Upper lobe of left lung (tissue), 6 donors: ENCODE data around the gene FBH1. TPM values are rescaled to one million over a fixed set of nuclear protein-coding genes. Genes with fewer than 3 reads are reported as not detected.

Experiments
- ATAC-seq, 2 donors: fragments of 200-7000 bp; cut with Tn5 transposase; one replicate each; pipeline ENCODE4 v1.9.1; 2022; ENCODE audit warnings: mild to moderate bottlenecking in 2 of 2, moderate library complexity in 2 of 2; ENCODE audit not compliant: low FRiP score in 2 of 2
- DNase-seq, 2 donors: peaks; one replicate each; pipeline ENCODE4 v3.0.0-alpha.2; 2019 to 2020
- H3K27ac ChIP-seq, 4 donors: fragments of 200-600 bp; sonication (generic); one replicate each; pipeline ENCODE4 v1.5.1; 2016 to 2019
- H3K27me3 ChIP-seq, 4 donors: fragments of 200-600 bp; sonication (generic); one replicate each; pipeline ENCODE4 v1.5.1; 2017 to 2019
- H3K36me3 ChIP-seq, 4 donors: fragments of 200-600 bp; sonication (generic); one replicate each; pipeline ENCODE4 v1.5.1; 2016 to 2019
- H3K4me1 ChIP-seq, 4 donors: fragments of 200-600 bp; sonication (generic); one replicate each; pipeline ENCODE4 v1.5.1; 2018 to 2019
- H3K4me3 ChIP-seq, 4 donors: fragments of 200-600 bp; sonication (generic); one replicate each; pipeline ENCODE4 v1.5.1; 2017 to 2019; ENCODE audit warnings: mild to moderate bottlenecking in 2 of 4, moderate library complexity in 1 of 4
- H3K9me3 ChIP-seq, 4 donors: fragments of 200-600 bp; sonication (generic); one replicate each; pipeline ENCODE4 v1.5.1; 2018 to 2019
- EP300 ChIP-seq, 4 donors: sonication (generic); formaldehyde crosslinking; IDR thresholded peaks; one replicate each; pipeline ENCODE4 v1.5.1; 2017; ENCODE audit warnings: antibody characterized with exemption in 4 of 4, control low read depth in 2 of 4
- POLR2A ChIP-seq, 4 donors: fragments of 450-650 bp; IDR thresholded peaks; one replicate each; pipeline ENCODE4 v1.5.1; 2016 to 2017; ENCODE audit warnings: antibody characterized with exemption in 4 of 4, mild to moderate bottlenecking in 2 of 4
- POLR2AphosphoS5 ChIP-seq, 2 donors: sonication (generic); formaldehyde crosslinking; IDR thresholded peaks; one replicate each; pipeline ENCODE4 v1.5.1; 2017; ENCODE audit warnings: antibody characterized with exemption in 2 of 2
- WGBS, 2 donors: methylation state at CpG; one replicate each; pipeline ENCODE4 v1.1.5; 2017 to 2018; 5-methylcytosine and 5-hydroxymethylcytosine counted together
- total RNA-seq, 6 donors: library from RNA; depleted of rRNA in 4 of 6; stranded (reverse); fragments of >200 nt in 4 of 6; gene quantifications; one replicate each; pipeline versions ENCODE4 v1.1.0 to v1.2.1, GENCODE V29; 2016 to 2021
- TF ChIP-seq, protein P1 (sequence below), 6 experiments: fragments of 450-650 bp in 4 of 6; fragments of 200-600 bp in 2 of 6; sonication (generic) in 2 of 6; IDR thresholded peaks; one replicate each; pipeline ENCODE4 v1.5.1; 2016 to 2019; ENCODE audit warnings: antibody characterized with exemption in 6 of 6
- donor health status: DM: no; HTN: no; CAD: no; lungs with moderate emphysema.
- donor health status: DM: no; HTN: yes; CAD: no; lungs with severe emphysema.

The FBH1 gene
- total RNA-seq, 6 donors from 2014 or later = 62.4 to 186 (median 77.4) TPM

DNA sequence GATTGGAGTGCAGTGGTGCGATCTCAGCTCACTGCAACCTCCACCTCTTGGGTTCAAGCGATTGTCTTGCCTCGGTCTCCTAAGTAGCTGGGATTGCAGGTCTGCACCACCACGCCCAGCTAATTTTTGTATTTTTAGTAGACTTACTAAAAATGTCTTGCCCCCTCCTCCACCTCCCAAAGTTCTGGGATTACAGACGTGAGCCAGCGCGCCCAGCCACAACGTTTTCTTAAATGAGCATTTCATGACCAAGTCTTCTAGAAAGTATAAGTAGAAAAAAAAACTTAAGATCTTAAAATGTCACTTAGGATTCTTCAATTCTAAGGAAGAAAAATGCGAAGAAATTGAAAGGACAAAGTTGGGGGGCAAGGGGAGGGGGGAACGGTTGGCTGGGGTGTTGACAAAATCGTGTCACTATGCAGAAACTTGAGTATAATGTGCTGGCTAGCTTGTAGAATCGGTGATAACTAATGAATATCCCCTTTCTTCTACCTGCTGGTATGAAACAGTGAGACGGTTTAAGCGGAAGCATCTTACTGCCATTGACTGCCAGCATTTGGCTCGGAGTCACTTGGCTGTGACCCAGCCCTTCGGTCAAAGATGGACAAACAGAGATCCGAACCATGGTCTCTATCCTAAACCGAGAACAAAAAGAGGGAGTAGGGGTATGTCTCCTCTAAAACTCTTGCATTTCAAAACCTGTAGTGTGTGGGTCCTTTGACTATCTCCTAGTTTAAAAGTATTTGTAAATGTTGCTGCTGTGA lies 12.7 kb downstream of the FBH1 start:
- Histone ChIP-seq H3K27ac (no peak overlapping the region), H3K4me1 (peaks cover 0 to 7% (median 2%) of the 10 kb centered on the region in 4 donors), H3K36me3 (peaks cover 0 to 11% (median 9%) of the 10 kb centered on the region in 4 donors), H3K27me3 (no peaks in the 10 kb centered on the region), H3K9me3 (peaks cover 0 to 4% (median 2%) of the 10 kb centered on the region in 4 donors), H3K4me3 (no peak overlapping the region)
- DNase-seq (no peak), ATAC-seq (no peak)
- WGBS, 2 donors = 91 to 92% methylated on average over 18 of the region's 18 CpGs
- TF ChIP-seq, protein P1, sequence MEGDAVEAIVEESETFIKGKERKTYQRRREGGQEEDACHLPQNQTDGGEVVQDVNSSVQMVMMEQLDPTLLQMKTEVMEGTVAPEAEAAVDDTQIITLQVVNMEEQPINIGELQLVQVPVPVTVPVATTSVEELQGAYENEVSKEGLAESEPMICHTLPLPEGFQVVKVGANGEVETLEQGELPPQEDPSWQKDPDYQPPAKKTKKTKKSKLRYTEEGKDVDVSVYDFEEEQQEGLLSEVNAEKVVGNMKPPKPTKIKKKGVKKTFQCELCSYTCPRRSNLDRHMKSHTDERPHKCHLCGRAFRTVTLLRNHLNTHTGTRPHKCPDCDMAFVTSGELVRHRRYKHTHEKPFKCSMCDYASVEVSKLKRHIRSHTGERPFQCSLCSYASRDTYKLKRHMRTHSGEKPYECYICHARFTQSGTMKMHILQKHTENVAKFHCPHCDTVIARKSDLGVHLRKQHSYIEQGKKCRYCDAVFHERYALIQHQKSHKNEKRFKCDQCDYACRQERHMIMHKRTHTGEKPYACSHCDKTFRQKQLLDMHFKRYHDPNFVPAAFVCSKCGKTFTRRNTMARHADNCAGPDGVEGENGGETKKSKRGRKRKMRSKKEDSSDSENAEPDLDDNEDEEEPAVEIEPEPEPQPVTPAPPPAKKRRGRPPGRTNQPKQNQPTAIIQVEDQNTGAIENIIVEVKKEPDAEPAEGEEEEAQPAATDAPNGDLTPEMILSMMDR (IDR thresholded peaks at IDR 0.05) = no peak
- TF ChIP-seq POLR2AphosphoS5 (IDR thresholded peaks at IDR 0.05) = no peak
- TF ChIP-seq POLR2A (IDR thresholded peaks at IDR 0.05) = no peak
- no peak for TF ChIP-seq EP300 (IDR thresholded peaks at IDR 0.05)

DNA sequence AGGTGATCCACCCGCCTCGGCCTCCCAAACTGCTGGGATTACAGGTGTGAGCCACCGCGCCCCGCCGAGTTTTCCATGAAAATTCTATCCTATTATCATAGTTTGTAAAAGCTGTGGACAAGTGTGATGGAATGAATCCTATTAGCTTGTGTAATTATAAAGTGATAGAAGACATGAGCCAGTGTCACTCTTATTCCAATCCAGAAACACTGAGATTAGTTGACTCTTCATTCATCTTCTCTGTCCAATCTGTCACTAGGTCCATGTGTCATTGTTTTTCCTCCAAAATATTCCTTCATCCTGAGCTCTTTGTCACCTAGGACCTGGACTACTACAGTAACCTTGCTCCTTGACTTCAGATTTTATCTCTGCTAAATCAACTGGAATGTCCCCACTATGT lies 13.5 kb downstream of the FBH1 start:
- whole genome bisulfite sequencing, 2 donors = 97 to 98% methylated on average over 6 of the region's 6 CpGs
- Histone ChIP-seq H3K27me3 (no peaks in the 10 kb centered on the region), H3K9me3 (no peaks in the 10 kb centered on the region), H3K4me1 (peaks cover 0 to 7% (median 2%) of the 10 kb centered on the region in 4 donors), H3K4me3 (no peak overlapping the region), H3K36me3 (peaks cover 0 to 9% (median 6%) of the 10 kb centered on the region in 4 donors), H3K27ac (no peak overlapping the region)
- TF ChIP-seq EP300 (IDR thresholded peaks at IDR 0.05) (no peak), POLR2AphosphoS5 (IDR thresholded peaks at IDR 0.05) (no peak), POLR2A (IDR thresholded peaks at IDR 0.05) (no peak)
- TF ChIP-seq, protein P1 (IDR thresholded peaks at IDR 0.05) = no peak
- no peak for ATAC-seq
- no peak for DNase-seq

DNA sequence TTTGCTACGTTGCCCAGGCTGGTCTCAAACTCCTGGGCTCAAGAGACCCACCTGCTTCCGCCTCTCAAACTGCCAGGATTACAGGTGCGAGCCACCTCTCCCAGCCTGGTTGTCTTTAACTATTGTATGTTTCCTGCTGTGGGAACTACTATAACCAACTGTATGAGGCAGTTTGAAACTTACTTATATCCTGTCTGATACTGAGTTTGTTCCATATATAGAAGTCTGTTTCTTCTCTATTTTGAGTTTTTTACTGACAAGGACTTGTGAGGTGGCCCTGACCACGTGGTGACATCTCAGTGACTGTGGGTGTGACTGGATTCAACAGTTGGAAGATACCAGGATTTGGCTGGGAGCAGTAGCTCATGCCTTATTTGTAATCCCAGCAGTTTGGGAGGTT lies 14.2 kb downstream of the FBH1 start:
- Histone ChIP-seq H3K27me3 (no peaks in the 10 kb centered on the region), H3K4me1 (peaks cover 0 to 7% (median 2%) of the 10 kb centered on the region in 4 donors), H3K27ac (no peak overlapping the region), H3K36me3 (peaks cover 0 to 16% (median 12%) of the 10 kb centered on the region in 4 donors), H3K9me3 (no peaks in the 10 kb centered on the region), H3K4me3 (no peak overlapping the region)
- ATAC-seq (no peak), DNase-seq (no peak)
- TF ChIP-seq POLR2A (IDR thresholded peaks at IDR 0.05) (no peak), POLR2AphosphoS5 (IDR thresholded peaks at IDR 0.05) (no peak), EP300 (IDR thresholded peaks at IDR 0.05) (no peak)
- TF ChIP-seq, protein P1 (IDR thresholded peaks at IDR 0.05) = no peak
- WGBS, 2 donors = 64 to 66% methylated on average over 4 of the region's 4 CpGs

DNA sequence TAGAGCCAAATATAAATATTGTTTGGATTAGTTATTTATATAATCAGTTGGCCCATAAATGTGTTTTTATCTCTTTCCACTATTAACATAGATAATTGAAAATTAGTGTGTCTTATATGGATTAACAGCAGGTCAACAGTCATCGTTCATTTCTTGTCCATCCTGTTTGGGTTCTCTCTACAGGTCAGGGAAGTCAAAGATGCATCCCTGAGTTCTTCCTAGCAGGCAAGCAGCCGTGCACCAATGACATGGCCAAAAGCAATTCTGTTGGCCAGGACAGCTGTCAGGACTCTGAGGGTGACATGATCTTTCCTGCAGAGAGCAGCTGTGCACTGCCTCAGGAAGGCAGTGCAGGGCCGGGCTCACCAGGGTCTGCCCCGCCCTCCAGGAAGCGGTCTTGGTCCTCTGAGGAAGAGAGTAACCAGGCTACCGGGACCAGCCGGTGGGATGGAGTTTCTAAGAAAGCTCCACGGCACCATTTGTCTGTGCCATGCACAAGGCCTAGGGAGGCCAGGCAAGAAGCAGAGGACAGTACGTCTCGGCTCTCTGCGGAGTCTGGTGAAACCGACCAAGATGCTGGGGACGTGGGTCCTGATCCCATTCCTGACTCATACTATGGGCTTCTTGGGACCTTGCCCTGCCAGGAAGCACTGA lies 15.9 kb downstream of the FBH1 start:
- WGBS, 2 donors = 51 to 78% methylated on average over 5 to 9 of the region's 13 CpGs
- H3K27ac ChIP-seq = peak overlapping the region in 3 of 4 donors; percentile 18 to 48 (median 26)
- peaks cover 7 to 33% (median 29%) of the 10 kb centered on the region in 4 donors for H3K36me3 ChIP-seq
- DNase-seq (peak in 1 of 2 donors; percentile 26), ATAC-seq (peak in 1 of 2 donors; percentile 74)
- TF ChIP-seq EP300 (IDR thresholded peaks at IDR 0.05) = no peak
- no peak for TF ChIP-seq POLR2A (IDR thresholded peaks at IDR 0.05)
- no peak for TF ChIP-seq POLR2AphosphoS5 (IDR thresholded peaks at IDR 0.05)
- TF ChIP-seq, protein P1 (IDR thresholded peaks at IDR 0.05) = no peak
- no peaks in the 10 kb centered on the region for H3K27me3 ChIP-seq
- no peaks in the 10 kb centered on the region for H3K9me3 ChIP-seq
- no peak overlapping the region for H3K4me3 ChIP-seq
- H3K4me1 ChIP-seq = peaks cover 0 to 7% (median 2%) of the 10 kb centered on the region in 4 donors
